Right lobe of liver (tissue), 4 donors: ENCODE data around the gene GLIPR2.
"Not testable (repeated sequence)": the region's sequence is repeated elsewhere in the genome, so short reads cannot be mapped to it uniquely, and the experiment has no call there.

Experiments used
- CTCF ChIP-seq, 4 donors: fragments of 200-600 bp in 3 of 4; fragments of 450-650 bp in 1 of 4; IDR thresholded peaks; one replicate each; pipeline versions ENCODE4 v1.5.1 to v1.8.0; 2016 to 2022; ENCODE audit warnings: antibody characterized with exemption in 4 of 4, mild to moderate bottlenecking in 2 of 4
- POLR2A ChIP-seq: fragments of 450-650 bp; IDR thresholded peaks from one replicate; pipeline ENCODE4 v1.6.1; 2017; ENCODE audit warnings: antibody characterized with exemption, mild to moderate bottlenecking
- donor health status: DM: no; HTN: no; CAD: no.
- donor health status: DM: no; HTN: no; CAD: no.
- donor health status: DM: no; HTN: yes; CAD: no.

GRCh38 chr9:36087054-36087453 is 49.5 kb upstream of the GLIPR2 start:
- not testable (repeated sequence) for TF ChIP-seq CTCF (IDR thresholded peaks at IDR 0.05); POLR2A
